ENCODE measurements around the gene RAD51B.

Gene RAD51B

DNA sequence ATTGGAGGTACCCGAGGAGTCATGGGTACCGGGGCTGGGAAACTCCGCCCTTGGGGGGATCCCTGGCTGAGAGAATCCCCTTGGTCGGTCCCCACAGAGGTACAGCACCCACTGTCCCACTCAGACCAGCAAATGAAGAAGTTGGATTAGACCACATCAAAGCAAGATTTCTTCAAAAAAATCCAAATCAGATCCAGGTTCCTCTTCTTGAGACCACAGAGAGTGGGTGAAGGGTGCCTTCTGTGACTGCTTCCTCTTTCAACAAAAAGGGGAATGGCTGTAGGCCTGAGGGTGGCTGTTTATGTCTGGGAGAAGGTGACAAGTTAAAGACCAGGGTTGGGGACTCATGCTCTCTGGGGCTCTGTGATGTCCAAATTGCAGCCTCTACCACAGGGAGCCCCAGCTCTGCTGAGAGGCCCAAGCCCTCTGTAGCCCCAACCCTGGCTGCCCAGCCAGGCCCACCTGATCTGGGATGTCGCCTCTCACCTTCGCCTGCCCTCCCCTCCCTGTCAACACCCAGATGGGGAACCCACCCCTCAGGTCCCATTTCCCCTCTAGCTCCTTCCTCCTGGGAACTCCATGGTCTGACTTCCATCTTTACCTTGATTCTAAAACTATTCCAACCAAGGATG lies 922.4 kb downstream of the RAD51B start:
- TF ChIP-seq, protein P1, sequence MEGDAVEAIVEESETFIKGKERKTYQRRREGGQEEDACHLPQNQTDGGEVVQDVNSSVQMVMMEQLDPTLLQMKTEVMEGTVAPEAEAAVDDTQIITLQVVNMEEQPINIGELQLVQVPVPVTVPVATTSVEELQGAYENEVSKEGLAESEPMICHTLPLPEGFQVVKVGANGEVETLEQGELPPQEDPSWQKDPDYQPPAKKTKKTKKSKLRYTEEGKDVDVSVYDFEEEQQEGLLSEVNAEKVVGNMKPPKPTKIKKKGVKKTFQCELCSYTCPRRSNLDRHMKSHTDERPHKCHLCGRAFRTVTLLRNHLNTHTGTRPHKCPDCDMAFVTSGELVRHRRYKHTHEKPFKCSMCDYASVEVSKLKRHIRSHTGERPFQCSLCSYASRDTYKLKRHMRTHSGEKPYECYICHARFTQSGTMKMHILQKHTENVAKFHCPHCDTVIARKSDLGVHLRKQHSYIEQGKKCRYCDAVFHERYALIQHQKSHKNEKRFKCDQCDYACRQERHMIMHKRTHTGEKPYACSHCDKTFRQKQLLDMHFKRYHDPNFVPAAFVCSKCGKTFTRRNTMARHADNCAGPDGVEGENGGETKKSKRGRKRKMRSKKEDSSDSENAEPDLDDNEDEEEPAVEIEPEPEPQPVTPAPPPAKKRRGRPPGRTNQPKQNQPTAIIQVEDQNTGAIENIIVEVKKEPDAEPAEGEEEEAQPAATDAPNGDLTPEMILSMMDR (IDR thresholded peaks at IDR 0.05; ENCODE audit: insufficient read depth, low read length, poor library complexity, severe bottlenecking) = no peak
- Histone ChIP-seq H3K27me3 (replicated peaks; ENCODE audit: control insufficient read depth, insufficient read depth, low read length) (no peaks in the 10 kb centered on the region), H3K36me3 (ENCODE audit: control insufficient read depth, insufficient read depth, low read length) (no peaks in the 10 kb centered on the region), H3K4me3 (replicated peaks; ENCODE audit: low read depth, low read length) (no peak overlapping the region)
- peak; percentile 83 for DNase-seq (ENCODE audit: extremely low read depth, insufficient read length)

DNA sequence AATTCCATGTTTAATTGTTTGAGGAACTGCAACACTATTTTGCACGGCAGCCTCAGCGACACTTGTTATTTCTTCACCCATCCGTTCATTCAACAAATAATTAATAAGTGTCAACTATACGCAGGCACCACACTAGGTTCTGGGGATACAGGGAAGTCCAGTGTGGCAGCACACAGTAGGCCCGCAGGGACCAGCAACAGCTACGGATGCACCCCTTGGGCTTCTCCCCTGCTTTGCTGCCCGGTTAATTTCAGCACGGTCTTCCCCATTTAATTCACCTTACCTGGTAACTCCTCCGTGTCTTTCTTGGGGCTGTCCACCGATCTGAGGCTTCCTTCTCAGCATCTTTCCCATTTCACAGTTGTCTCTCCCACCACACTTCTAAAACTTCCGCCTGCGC lies 925.0 kb downstream of the RAD51B start:
- Histone ChIP-seq H3K27me3 (replicated peaks; ENCODE audit: control insufficient read depth, insufficient read depth, low read length) (no peaks in the 10 kb centered on the region), H3K36me3 (ENCODE audit: control insufficient read depth, insufficient read depth, low read length) (no peaks in the 10 kb centered on the region), H3K4me3 (replicated peaks; ENCODE audit: low read depth, low read length) (no peak overlapping the region)
- DNase-seq (ENCODE audit: extremely low read depth, insufficient read length) = no peak
- TF ChIP-seq, protein P1 (IDR thresholded peaks at IDR 0.05; ENCODE audit: insufficient read depth, low read length, poor library complexity, severe bottlenecking) = no peak

DNA sequence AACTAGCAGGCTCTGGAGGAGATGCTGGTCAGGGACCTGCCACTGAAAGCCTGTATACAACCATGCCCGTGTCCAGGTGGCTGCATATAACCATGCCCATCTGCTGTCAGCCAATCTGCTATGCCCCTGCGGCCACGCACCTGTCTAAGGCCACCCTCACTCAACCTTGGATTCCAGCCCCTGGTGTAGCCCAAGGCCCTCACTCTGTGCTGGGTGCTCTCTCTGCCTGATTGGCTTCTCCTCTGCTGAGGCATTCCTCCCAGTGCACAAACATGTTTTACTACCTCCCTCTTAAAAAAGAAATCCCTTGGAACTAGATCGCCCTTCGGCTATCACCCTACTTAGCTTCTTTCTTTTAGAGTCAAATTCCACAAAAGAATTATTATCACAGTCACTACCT lies 927.8 kb downstream of the RAD51B start:
- Histone ChIP-seq H3K4me3 (replicated peaks; ENCODE audit: low read depth, low read length) (no peak overlapping the region), H3K36me3 (ENCODE audit: control insufficient read depth, insufficient read depth, low read length) (no peaks in the 10 kb centered on the region), H3K27me3 (replicated peaks; ENCODE audit: control insufficient read depth, insufficient read depth, low read length) (no peaks in the 10 kb centered on the region)
- no peak for DNase-seq (ENCODE audit: extremely low read depth, insufficient read length)
- TF ChIP-seq, protein P1 (IDR thresholded peaks at IDR 0.05; ENCODE audit: insufficient read depth, low read length, poor library complexity, severe bottlenecking) = no peak

DNA sequence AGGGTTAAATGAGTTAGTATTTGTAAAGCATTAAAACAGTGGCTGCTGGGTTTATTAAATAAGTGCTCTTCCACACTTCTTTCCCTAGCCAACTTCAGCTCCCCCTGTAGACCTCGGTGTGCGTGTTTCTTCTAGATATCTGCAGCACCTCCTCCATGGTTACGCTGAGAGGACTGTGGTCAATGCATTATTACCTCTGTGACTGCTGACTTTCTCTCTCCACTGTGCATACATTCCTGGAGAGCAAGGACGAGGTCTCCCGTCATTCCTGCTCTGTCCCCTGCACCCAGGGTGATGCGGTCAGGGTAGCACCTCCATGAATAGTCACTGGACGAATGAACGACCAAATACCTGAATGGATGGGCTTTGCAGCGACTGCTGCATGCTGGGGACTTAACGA lies 928.7 kb downstream of the RAD51B start:
- Histone ChIP-seq H3K36me3 (ENCODE audit: control insufficient read depth, insufficient read depth, low read length) (no peaks in the 10 kb centered on the region), H3K4me3 (replicated peaks; ENCODE audit: low read depth, low read length) (no peak overlapping the region), H3K27me3 (replicated peaks; ENCODE audit: control insufficient read depth, insufficient read depth, low read length) (no peaks in the 10 kb centered on the region)
- no peak for DNase-seq (ENCODE audit: extremely low read depth, insufficient read length)
- TF ChIP-seq, protein P1 (IDR thresholded peaks at IDR 0.05; ENCODE audit: insufficient read depth, low read length, poor library complexity, severe bottlenecking) = no peak

DNA sequence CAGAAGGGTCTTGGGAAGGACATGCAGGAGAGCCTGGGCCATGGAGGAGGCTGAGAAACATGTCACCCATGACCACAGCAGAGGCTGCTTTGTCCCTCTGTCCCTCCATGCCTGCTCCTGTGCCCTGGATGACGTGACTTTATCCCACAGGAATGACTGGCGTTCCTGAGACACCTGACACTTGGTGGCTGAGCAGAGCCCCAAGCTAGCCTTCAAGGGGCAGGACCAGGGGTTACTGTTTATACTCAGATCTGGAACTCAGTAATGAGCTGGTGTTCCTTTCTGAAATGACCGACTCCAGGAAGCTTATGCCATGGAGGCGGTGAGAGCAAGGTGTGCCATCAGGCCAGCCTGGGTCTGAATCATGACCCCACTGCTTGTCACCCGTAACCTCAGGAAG lies 929.1 kb downstream of the RAD51B start:
- no peak overlapping the region for H3K4me3 ChIP-seq (replicated peaks; ENCODE audit: low read depth, low read length)
- no peaks in the 10 kb centered on the region for H3K36me3 ChIP-seq (ENCODE audit: control insufficient read depth, insufficient read depth, low read length)
- no peak for DNase-seq (ENCODE audit: extremely low read depth, insufficient read length)
- TF ChIP-seq, protein P1 (IDR thresholded peaks at IDR 0.05; ENCODE audit: insufficient read depth, low read length, poor library complexity, severe bottlenecking) = no peak
- H3K27me3 ChIP-seq (replicated peaks; ENCODE audit: control insufficient read depth, insufficient read depth, low read length) = no peaks in the 10 kb centered on the region
